Activated CD4-positive, alpha-beta T cell treated with anti-CD3 and anti-CD28 coated beads for 24 hours (primary cell): ENCODE data around the gene MAP4K4.

Experiments used
- DNase-seq, 2 donors: peaks; one replicate each; pipeline ENCODE4 v3.0.0-alpha.2; 2020; ENCODE audit warnings: low read depth in 2 of 2

Gene MAP4K4

DNA sequence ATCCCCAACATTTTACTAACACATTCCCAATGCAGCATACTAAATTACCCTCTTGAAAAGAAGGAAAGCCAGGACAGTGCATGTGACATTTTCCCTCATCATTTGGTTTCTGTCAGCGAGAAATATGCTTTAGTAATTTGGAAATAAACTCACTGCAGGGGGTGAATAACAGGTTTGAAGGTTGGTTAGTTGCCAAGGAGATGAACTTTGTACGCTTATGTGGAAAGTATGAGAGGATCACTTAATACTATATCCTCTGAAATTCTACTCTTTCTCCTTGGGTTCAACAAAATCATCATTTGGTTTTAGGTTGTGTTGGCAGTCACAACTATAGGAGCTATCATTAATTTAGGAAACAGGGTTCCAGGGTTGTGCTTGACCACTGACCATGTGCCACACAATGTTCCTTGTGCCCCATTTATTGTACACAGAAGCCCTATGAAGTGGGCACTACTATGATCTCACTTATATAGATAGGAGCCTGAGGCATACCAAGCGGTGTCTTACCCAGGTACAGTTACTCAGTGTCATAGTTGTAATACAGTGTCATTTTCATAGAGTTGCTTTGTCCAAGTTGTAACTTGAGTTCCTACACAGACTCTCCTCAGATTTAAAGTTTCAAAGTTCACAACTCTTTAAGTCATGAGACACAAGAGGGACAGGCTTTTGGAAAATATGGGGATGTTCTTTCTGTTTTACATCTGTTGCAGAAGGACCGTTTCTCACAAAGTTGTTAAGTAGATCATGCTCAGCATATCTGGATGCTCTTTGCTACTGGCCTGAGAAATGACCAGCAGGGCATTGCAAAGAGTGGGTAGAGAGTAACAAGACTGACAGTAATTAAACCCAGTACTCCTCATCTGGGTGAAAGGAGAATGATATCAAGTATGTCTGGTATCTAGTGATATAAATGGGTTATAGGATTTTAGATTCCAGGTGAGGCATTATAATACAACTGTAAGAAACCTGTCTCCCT is 91.8 kb downstream of the MAP4K4 start:
- DNase-seq = no peak

DNA sequence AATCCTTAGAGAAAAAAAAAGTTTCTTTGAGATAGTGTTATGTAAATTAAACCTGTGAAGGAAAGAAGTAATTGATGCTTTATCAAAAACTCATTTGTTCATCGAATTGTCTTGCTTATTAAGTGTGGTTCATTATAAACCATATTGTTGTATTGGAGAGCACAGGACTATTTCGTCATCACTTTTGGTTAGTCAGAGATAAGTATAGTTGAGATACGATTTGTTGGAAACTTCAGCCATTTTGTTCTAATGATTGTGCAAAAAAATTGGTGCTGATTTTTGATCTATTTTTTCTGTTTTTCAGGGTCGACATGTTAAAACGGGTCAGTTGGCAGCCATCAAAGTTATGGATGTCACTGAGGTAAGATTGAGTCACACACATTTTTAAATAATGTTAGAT is 92.9 kb downstream of the MAP4K4 start:
- DNase-seq = no peak

DNA sequence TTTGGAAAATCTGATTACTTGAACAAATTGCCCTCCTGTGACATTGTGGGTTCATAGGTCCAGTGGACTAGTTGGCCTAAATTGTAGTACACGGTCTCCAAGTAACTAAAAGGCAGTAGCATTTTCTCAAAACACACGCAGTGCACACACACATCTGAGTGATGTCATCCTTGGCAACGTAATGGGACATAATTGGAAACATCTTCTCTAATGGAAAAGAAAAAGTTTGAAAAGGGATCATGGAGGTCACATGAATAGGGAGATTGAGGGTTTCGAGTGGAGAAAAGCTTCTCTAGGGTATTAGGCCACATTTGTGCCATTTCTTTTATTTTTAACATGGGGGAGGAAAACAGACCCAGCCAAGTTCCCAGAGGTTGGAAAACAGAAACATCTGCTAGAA is 93.3 kb downstream of the MAP4K4 start:
- no peak for DNase-seq

DNA sequence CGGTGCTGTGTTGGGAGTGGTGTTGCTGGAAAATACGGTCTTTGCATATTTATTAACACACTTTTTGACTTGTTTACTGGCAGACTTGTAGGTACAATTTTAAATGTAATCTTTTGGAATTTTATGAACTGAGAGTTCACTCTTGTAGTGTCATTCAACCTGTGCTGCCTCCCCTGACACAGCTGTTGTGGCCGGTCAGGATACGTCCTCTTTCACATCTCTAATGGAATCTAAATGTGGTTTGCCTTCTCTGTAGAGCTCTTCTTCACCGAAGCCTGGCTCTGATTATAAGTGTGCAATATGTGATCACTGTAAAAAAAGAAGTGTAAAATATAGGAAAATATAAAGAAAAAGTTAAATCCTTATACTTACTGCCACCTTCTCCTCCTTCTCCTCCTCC is 94.7 kb downstream of the MAP4K4 start:
- no peak for DNase-seq

DNA sequence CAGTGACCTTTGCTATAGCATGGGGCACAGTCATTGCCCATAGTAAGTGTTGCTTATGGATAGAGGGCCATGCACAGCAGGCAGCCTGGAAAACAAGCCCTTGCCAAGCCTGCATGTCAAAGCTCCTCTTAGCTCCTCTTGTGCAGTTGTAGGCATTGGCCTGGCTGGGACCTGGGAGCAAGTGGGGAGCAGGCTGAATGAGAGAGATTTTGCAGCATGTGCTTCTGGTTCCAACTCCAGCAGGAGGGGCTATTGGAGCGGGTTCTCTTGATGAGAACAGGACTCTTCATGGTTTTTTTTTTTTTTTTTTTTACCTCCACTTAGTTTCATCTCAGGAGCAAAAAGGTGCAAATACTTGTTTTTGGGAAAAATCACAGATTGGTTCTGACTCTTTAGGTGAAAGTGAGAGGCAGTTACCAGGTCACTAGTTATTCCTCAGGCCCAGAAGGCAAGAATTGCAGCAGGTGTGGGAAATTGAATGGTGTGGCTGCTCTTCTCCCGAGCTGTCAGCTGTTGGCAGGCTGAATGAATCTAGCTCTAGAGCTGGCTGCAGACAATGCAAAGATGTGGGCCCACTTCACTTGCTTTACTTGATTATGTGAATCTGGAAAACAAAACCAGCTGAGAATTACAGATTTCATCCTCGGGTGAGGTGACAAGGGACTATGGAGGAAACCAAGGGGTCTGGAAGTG is 95.9 kb downstream of the MAP4K4 start:
- no peak for DNase-seq

DNA sequence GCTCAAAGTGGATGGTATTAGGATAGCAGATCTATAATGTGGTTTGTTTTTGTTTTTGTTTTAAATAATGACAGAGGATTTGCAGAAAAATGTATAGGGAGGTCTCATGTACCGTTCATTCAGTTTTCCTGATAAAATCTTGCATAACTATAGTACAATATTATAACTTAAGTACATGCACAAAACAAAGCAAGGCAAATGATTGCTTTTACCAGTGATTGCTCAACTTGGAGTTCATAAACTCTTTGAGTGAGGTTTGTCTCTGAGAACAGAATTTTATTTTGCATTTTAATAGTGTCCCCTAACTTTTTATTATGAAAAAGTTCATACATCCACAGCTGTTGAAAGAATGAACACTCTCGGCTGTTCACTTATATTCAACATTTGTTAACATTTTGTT is 96.6 kb downstream of the MAP4K4 start:
- DNase-seq = no peak

DNA sequence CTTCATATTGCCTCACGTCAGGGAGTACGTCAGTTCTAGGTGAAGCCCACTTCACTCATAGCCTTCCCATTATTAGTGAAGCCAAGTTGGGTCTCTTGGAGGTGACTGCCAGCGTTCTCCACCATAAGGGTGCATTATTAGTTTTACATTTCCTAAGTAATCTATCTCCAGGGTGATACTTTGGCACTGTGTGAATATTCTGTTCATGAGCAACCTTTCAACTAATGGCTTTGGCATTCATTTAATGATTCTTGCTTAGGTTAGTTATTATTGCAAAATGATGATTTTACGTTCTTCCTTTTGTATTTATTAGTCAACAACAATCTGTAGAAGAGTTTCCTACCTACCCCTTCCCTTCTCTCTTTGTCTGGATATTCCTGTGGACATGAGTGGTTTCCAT is 97.5 kb downstream of the MAP4K4 start:
- no peak for DNase-seq

DNA sequence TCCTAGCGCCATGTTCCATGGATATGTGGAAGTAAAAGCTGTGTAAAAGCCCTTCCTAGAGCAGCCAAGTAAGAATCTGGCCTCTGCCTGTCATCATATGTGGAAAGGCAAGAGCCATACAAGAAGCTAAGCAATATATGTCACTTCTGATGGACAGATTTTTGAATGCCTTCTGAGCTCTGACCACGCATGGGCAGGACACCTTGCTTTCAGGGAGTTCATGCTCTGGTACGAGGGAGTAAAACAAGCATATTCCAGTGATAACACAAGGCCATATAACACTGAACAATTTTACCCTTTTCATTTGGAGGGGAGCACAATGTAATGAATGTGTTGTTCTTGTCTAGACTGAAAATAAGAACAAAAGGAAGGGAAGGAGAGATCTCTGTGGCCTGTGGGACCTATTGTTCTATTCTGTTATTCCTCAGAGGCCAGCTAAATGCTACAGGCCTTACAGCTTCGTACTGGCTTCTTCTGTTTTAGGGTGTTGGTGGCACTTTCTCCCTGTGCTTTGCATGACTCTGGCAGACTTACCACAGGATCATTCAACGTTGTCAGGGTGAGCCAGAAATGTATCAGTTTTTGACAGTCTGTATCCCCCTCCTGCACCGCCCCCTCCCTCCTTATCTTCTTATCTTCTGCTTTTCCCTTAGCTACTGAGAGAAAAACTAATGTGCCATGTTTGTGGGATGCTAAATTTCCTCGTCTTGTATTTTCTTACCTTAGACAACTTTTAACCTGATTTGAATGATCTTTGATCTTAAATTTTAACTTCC is 99.5 kb downstream of the MAP4K4 start:
- DNase-seq = no peak

DNA sequence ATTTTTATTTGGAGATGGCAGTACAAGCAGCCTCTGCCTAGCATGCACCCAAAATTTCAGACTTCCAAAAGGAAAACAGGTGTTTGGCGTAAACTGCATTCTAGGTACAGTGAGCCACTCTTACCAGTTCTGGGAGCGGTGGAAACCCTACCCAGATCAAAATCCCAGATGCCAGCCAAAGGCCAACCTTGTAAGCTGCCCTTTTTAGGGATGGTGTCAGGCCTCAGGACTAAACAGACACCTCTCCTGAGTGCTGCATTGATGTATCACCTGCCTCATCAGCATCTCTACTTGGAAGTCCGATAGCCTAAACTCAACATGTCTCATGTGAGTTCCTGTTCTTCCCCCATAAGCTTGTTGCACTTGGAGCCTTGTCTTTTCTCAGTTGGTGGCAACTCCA is 104.0 kb downstream of the MAP4K4 start:
- no peak for DNase-seq

DNA sequence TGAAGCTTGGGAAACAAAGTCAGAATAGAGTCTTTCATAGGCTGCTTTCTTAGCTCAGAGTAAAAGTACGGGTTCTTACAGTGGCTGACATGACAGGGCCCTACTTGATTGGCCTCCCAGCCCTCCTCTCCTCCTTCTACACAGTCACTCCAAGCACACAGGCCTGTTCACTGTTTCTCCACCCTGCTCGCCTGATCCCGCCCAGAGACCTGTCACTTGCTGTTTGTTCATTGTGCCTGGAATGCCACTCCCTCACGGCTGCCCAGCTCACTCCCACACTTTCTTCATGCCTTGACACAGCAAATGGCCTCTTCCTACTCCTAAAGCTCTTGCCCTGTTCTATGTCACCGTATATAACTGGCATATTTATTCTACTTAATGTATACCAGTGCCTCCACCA is 104.8 kb downstream of the MAP4K4 start:
- DNase-seq = no peak

DNA sequence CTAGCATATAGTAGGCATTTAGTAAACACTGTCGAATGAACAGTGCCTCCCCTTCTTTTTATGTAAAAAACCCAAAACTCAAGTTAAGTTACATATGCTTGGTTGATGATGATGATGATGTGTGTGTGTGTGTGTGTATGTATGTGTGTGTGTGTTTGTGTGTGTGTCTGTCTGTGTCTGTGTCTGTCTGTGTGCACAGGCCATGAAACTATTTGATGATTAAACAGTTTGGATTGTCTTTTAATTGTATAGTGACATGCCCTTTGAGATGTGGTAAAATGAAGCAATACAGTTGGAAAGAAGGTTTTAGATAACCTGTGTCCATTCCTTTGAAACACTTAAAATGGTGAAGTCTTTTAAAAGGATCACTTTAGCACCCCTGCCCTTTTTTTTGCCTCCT is 105.6 kb downstream of the MAP4K4 start:
- DNase-seq = no peak

DNA sequence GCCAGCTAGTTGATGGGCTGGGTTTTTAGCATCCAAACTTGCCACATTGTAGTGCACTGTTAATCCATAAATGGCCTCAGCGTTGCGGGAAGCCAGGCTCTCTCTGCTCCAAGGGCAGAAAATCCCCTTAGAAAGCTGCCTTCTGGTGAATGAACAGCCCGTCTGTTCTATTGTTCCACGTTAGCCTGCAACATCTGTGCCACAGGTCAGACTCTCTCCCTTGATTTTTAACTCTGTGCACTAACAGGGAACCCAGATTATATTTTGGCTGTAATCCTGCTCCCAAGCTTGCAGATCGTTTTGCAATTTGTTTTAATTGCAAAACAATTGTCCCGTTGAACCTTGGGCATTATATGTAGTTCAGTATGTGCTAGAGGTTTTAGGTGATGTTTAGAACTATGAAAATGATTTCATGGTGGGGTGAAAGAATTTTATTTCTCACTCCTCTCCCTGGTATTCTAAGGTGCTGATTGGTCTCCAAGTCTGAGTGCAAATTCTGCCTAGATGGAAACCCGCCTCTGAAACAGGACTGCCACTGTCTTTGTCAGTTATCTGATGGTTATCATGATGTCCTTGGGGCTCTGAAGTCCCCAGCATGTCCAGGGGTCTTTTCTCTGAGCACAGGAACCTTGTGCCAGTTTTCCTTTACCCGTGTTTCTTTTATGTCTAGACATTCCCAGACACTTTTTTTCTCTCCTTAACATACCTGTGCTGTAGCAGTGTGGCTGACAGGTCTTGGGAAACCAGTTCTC is 106.6 kb downstream of the MAP4K4 start:
- no peak for DNase-seq

DNA sequence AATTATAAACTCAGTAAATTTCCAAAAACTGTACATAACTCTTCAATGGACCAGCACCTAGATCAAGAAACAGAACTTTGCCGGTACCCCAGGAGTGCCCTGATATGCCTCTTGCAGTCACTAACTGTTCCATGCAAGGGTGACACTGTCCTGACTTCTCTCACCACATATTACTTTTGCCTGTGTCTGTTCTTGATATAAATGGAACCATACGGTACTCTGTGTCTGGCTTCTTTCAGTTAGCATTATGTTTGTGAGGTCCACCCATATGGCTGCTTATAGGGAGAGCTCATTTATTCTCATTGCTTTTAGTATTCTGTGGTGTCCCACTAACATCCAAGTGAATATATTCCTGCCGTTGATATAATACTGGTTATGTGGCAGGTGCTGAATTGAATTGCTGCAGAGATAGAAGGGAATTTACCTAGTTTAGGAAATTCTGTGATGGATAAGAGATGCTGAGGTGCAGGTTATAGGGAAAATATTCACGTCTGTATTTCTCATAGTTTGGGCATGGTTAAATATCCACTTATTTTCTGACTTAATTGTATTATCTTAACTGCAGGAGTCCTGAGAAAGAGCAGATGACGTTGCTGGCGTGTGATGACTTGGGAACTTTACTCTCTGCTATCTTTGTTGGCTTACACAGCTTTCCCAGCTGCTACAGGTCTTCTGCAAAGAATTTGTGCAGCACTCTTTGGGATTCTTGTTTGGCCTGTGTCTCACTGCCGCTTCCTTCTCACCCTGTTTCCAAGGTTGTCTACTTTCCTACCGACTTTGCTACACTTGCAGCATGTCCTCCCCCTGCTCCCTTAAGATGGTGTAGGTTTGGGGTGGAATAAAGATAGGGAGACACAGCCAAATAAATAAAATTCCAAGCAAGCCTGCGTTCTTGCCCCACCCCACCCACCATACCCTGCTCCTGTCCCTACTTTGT is 107.9 kb downstream of the MAP4K4 start:
- no peak for DNase-seq

DNA sequence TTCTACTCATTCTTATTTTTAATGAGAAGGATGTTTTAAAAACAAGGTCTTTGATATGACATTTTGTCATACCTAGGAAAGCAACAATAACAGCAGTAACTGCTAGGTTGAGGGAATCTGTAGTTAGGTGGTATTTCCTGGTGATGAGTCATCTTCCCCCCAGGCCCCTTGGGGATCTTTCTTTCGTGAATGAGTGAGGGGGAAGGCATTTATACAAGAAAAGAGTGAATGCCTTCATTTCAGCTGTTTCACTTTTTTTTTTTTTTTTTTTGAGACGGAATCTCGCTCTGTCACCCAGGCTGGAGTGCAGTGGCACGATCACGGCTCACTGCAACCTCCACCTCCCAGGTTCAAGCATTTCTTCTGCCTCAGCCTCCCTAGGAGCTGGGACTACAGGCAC is 108.6 kb downstream of the MAP4K4 start:
- DNase-seq = no peak

DNA sequence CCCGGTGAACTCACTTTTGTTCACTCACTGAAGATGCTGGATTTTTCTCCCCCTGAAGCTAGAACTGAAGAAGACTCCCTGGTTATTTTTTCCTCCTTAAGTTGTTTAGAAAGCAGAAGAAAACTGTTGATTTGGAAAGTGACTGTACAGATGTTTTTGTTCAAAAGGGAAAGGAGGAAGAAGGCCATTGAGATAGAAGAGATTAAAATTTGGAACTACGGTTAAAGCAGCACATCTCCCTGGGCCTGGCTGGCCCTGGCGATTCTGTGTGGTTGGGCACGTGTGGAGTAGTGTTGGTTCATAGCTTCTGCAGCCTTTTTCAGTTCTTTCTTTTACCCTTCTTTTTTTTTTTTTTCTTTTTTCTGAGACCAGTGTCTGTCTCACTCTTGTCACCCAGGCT is 109.2 kb downstream of the MAP4K4 start:
- DNase-seq = no peak

DNA sequence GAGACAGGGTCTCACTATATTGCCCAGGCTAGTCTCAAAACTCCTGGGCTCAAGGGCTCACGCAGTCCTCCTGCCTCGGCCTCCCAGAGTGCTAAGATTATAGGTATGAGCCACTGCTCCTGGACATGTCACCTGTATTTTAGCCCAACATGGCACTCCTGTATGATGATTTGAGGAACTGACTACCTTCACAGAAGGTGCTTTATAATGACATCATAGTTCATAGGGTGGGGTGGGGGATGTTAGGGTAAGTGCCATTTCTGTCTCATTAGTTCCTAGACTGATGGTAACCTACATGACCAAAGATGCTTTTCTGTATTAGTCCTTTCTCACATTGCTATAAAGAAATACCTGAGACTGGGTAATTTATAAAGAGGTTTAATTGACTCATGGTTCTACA is 109.7 kb downstream of the MAP4K4 start:
- DNase-seq = no peak

DNA sequence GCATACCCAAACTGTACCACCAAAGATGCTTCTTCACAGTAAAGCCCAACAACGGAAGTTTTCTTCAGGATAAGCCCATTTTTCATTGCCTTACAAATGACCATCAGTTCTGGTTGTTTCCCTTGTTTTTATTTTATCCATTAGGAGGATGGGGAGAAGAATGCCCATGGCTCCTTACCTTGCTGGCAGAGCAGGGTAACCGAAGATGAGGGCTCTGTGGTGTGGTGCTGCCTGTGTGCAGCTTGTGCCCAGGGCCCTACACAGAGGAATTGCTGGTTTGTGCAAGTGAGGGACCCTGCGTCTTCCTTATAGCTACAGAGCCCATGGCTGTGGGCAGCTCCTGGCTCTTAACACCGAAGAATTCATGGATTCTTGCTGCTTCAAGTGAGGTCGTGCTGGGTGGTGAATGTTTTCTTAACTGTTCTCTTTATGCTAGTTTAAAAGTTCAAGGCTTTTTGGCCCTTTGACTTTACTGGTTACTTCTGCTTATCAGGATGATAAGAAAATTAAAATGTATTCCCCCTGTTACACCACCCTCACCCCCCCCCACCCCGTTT is 110.6 kb downstream of the MAP4K4 start:
- DNase-seq = no peak

DNA sequence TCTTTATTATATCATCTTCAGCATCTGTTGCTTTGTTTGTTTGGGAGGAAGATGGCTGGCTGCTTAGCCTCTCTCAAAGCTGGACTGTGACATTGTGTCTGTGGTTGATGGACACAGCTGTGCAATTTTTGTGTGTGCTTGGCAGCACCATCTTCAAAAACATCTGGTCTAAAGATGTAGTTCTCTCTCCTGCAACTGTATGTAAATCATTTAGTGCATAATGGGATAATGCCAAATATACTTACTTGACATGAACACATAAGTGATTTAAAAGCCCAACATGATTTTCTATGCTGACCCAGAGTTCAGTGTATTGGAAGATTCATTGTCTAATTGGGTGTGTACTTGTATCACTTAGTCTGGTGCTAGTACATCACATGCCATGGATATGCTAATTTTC is 112.2 kb downstream of the MAP4K4 start:
- DNase-seq = no peak

DNA sequence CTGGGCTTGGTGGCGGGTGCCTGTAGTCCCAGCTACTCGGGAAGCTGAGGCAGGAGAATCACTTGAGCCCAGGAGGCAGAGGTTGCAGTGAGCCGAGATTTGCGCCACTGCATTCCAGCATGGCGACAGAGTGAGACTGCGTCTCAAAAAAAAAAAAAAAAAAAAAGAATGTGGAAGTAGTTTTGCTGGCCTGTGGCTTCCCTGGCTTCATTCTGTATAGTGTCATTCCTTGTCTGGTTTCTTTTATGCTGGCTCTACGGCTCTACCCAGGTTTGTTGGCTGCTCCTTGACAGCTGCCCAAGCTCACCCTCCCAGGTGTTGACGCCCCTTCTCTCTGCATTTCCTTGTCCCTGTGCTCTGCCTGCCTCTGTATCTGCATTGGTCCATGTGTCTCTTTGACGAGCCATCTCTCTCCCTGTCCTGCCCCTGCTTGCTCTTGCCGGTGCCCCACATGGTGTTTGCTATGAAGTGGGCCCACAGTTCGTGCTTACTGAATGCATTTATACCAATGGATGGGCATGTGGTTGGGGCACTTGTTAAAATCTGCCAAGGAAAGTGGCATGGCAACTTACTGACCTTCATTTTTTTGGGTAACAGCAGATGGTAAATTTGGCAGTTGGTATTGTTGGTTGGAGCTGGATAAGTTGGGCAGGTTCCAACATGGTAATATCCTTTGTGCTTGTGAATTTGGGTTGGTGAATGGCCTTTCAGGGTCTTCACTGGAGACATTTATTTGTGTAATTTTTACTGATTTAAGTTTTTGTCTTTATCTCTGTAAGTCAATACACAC is 113.9 kb downstream of the MAP4K4 start:
- DNase-seq = no peak
